Measurements from ENCODE around the gene ZNF582. TPM values are rescaled to one million over a fixed set of nuclear protein-coding genes. Genes with fewer than 3 reads are reported as not detected.

The ZNF582 gene
- total RNA-seq, 1 donor from 2014 or later: 7.5 TPM

GRCh38 chr19:56355517-56355916 is 37.8 kb downstream of the ZNF582 start:
- H3K27me3 Mint-ChIP-seq (ENCODE audit: unreplicated experiment): peaks cover 3% of the 10 kb centered on the region
- H3K4me3 Mint-ChIP-seq (ENCODE audit: unreplicated experiment): no peak overlapping the region
- no peaks in the 10 kb centered on the region for H3K4me1 Mint-ChIP-seq (ENCODE audit: low read depth, unreplicated experiment)
- peaks cover 4% of the 10 kb centered on the region for H3K9me3 Mint-ChIP-seq (ENCODE audit: unreplicated experiment)
- DNase-seq: no peak
- peaks cover 23% of the 10 kb centered on the region for H3K36me3 Mint-ChIP-seq (ENCODE audit: unreplicated experiment)
- no peak overlapping the region for H3K27ac Mint-ChIP-seq (ENCODE audit: unreplicated experiment)
- TF ChIP-seq CTCF (IDR thresholded peaks at IDR 0.05; ENCODE audit: partially characterized antibody, unreplicated experiment): no peak

- no peak for DNase-seq
- Mint-ChIP-seq H3K27ac (ENCODE audit: unreplicated experiment) (no peak overlapping the region), H3K36me3 (ENCODE audit: unreplicated experiment) (peaks cover 4% of the 10 kb centered on the region), H3K9me3 (ENCODE audit: unreplicated experiment) (peaks cover 2% of the 10 kb centered on the region), H3K4me3 (ENCODE audit: unreplicated experiment) (no peak overlapping the region), H3K27me3 (ENCODE audit: unreplicated experiment) (peaks cover 3% of the 10 kb centered on the region), H3K4me1 (ENCODE audit: low read depth, unreplicated experiment) (no peaks in the 10 kb centered on the region)
- no peak for TF ChIP-seq CTCF (IDR thresholded peaks at IDR 0.05; ENCODE audit: partially characterized antibody, unreplicated experiment)
These were observed 42.1 kb downstream of the ZNF582 start for GRCh38 chr19:56351208-56351607.

GRCh38 chr19:56350416-56351045 is 42.8 kb downstream of the ZNF582 start:
- peak; percentile 92 for TF ChIP-seq CTCF (IDR thresholded peaks at IDR 0.05; ENCODE audit: partially characterized antibody, unreplicated experiment)
- Mint-ChIP-seq H3K4me1 (ENCODE audit: low read depth, unreplicated experiment) (no peaks in the 10 kb centered on the region), H3K4me3 (ENCODE audit: unreplicated experiment) (no peak overlapping the region), H3K27me3 (ENCODE audit: unreplicated experiment) (no peaks in the 10 kb centered on the region), H3K27ac (ENCODE audit: unreplicated experiment) (no peak overlapping the region), H3K36me3 (ENCODE audit: unreplicated experiment) (no peaks in the 10 kb centered on the region), H3K9me3 (ENCODE audit: unreplicated experiment) (peaks cover 2% of the 10 kb centered on the region)
- DNase-seq: peak; percentile 41

- Mint-ChIP-seq H3K27ac (ENCODE audit: unreplicated experiment) (no peak overlapping the region), H3K36me3 (ENCODE audit: unreplicated experiment) (no peaks in the 10 kb centered on the region), H3K27me3 (ENCODE audit: unreplicated experiment) (no peaks in the 10 kb centered on the region), H3K4me1 (ENCODE audit: low read depth, unreplicated experiment) (no peaks in the 10 kb centered on the region), H3K9me3 (ENCODE audit: unreplicated experiment) (peaks cover 4% of the 10 kb centered on the region), H3K4me3 (ENCODE audit: unreplicated experiment) (no peak overlapping the region)
- TF ChIP-seq CTCF (IDR thresholded peaks at IDR 0.05; ENCODE audit: partially characterized antibody, unreplicated experiment): no peak
- no peak for DNase-seq
These were observed 45.0 kb downstream of the ZNF582 start for GRCh38 chr19:56348289-56348877.

- no peak for TF ChIP-seq CTCF (IDR thresholded peaks at IDR 0.05; ENCODE audit: partially characterized antibody, unreplicated experiment)
- Mint-ChIP-seq H3K4me3 (ENCODE audit: unreplicated experiment) (no peak overlapping the region), H3K27me3 (ENCODE audit: unreplicated experiment) (no peaks in the 10 kb centered on the region), H3K9me3 (ENCODE audit: unreplicated experiment) (peaks cover 8% of the 10 kb centered on the region), H3K4me1 (ENCODE audit: low read depth, unreplicated experiment) (no peaks in the 10 kb centered on the region), H3K27ac (ENCODE audit: unreplicated experiment) (no peak overlapping the region), H3K36me3 (ENCODE audit: unreplicated experiment) (peaks cover 7% of the 10 kb centered on the region)
- DNase-seq: no peak
These were observed 46.1 kb downstream of the ZNF582 start for GRCh38 chr19:56347163-56347778.
